ENCODE measurements around the gene LCN10. TPM values are rescaled to one million over a fixed set of nuclear protein-coding genes. Genes with fewer than 3 reads are reported as not detected.

Gene LCN10
- total and polyA plus RNA-seq, 2 of the 13 experiments (the other 11 are each of a cell fraction or from before 2014, with no cell fraction given), result 0.53 to 0.61 TPM

GRCh38 chr9:136791516-136792276 is 49.0 kb upstream of the LCN10 start (continued):
- TF ChIP-seq ZNF773 (CRISPR knock-in tag; IDR thresholded peaks at IDR 0.05; ENCODE audit: borderline replicate concordance) (no peak), ARNT (IDR thresholded peaks at IDR 0.05) (no peak), HDAC2 (CRISPR knock-in tag; IDR thresholded peaks at IDR 0.05) (0 out of 2 replicates have a peak, but pooled peaks have one; percentile 13), PITX1 (CRISPR knock-in tag; IDR thresholded peaks at IDR 0.05) (peak; percentile 51; the same call in 1 of the 2 replicates), ISL2 (CRISPR knock-in tag; IDR thresholded peaks at IDR 0.05) (no peak), ZNF816 (CRISPR knock-in tag; IDR thresholded peaks at IDR 0.05; ENCODE audit: borderline replicate concordance) (no peak), NFE2L2 (IDR thresholded peaks at IDR 0.05; ENCODE audit: low read length) (no peak), ZNF224 (CRISPR knock-in tag; IDR thresholded peaks at IDR 0.05) (no peak; the same call in 1 of the 2 replicates), DPF2 (CRISPR knock-in tag; IDR thresholded peaks at IDR 0.05; ENCODE audit: borderline replicate concordance, low read depth) (no peak), ARID4A (CRISPR knock-in tag; IDR thresholded peaks at IDR 0.05; ENCODE audit: borderline replicate concordance) (peak; percentile 75), MTA3 (CRISPR knock-in tag; IDR thresholded peaks at IDR 0.05) (no peak), MIXL1 (CRISPR knock-in tag; IDR thresholded peaks at IDR 0.05) (no peak), AGO1 (IDR thresholded peaks at IDR 0.05; ENCODE audit: low read depth, low read length, poor library complexity, severe bottlenecking) (peak; percentile 62), NFAT5 (CRISPR knock-in tag; IDR thresholded peaks at IDR 0.05) (no peak), ARID2 (CRISPR knock-in tag; IDR thresholded peaks at IDR 0.05; ENCODE audit: borderline replicate concordance) (no peak), SMARCC2 (IDR thresholded peaks at IDR 0.05) (no peak), ZNF850 (CRISPR knock-in tag; conservative IDR thresholded peaks at IDR 0.05) (no peak), CCAR2 (optimal IDR thresholded peaks at IDR 0.05; ENCODE audit: low read depth, low read length) (no peak), CEBPG (CRISPR knock-in tag; IDR thresholded peaks at IDR 0.05) (no peak), KAT2B (IDR thresholded peaks at IDR 0.05; ENCODE audit: borderline replicate concordance, low read depth, low read length) (no peak), MYC (CRISPR knock-in tag; IDR thresholded peaks at IDR 0.05; ENCODE audit: borderline replicate concordance) (0 out of 2 replicates have a peak, but pooled peaks have one; percentile 60), ZNF891 (CRISPR knock-in tag; IDR thresholded peaks at IDR 0.05) (no peak; the same call in 1 of the 2 replicates), NAIF1 (CRISPR knock-in tag; IDR thresholded peaks at IDR 0.05; ENCODE audit: borderline replicate concordance) (no peak)
